ENCODE results near the gene CCDC185.

The CCDC185 gene

GRCh38 chr1:223349241-223349640 is 44.0 kb upstream of the CCDC185 start:
- TF ChIP-seq CTCF (IDR thresholded peaks at IDR 0.05) = no peak
- H3K27ac ChIP-seq = no peak overlapping the region
- no peak overlapping the region for H3K4me3 ChIP-seq
- no peak for DNase-seq (ENCODE audit: low spot score)

- no peak for TF ChIP-seq CTCF (IDR thresholded peaks at IDR 0.05)
- Histone ChIP-seq H3K27ac (no peak overlapping the region), H3K4me3 (no peak overlapping the region)
- DNase-seq (ENCODE audit: low spot score) = no peak
Measured at GRCh38 chr1:223350361-223350908, 42.8 kb upstream of the CCDC185 start.

- H3K4me3 ChIP-seq = no peak overlapping the region
- DNase-seq (ENCODE audit: low spot score) = no peak
- TF ChIP-seq CTCF (IDR thresholded peaks at IDR 0.05) = no peak
- no peak overlapping the region for H3K27ac ChIP-seq
Measured at GRCh38 chr1:223352944-223353343, 40.3 kb upstream of the CCDC185 start.

DNA sequence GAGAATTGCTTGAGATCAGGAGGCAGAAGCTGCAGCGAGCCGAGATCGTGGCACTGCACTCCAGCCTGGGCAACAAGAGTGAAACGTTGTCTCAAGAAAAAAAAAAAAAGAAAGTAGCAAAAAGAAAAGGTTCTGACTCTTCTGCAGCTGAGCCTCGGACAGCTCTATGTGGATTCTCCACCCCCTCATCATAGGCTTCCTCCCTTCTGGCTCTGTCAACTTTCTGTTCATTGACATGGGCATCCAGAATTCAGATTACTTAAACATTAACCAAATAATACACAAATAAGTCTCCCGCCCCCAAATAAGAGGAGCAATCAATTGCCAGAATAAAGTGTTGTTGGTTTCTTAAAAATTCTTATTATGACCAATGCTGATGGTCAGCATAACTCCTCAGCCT is 39.3 kb upstream of the CCDC185 start:
- Histone ChIP-seq H3K27ac (no peak overlapping the region), H3K4me3 (no peak overlapping the region)
- no peak for DNase-seq (ENCODE audit: low spot score)
- no peak for TF ChIP-seq CTCF (IDR thresholded peaks at IDR 0.05)

GRCh38 chr1:223355699-223356098 is 37.5 kb upstream of the CCDC185 start:
- no peak overlapping the region for H3K27ac ChIP-seq
- TF ChIP-seq CTCF (IDR thresholded peaks at IDR 0.05) = no peak
- no peak for DNase-seq (ENCODE audit: low spot score)
- H3K4me3 ChIP-seq = no peak overlapping the region

- Histone ChIP-seq H3K4me3 (no peak overlapping the region), H3K27ac (no peak overlapping the region)
- DNase-seq (ENCODE audit: low spot score) = no peak
- TF ChIP-seq CTCF (IDR thresholded peaks at IDR 0.05) = no peak
Measured at GRCh38 chr1:223358826-223359225, 34.4 kb upstream of the CCDC185 start.

- TF ChIP-seq CTCF (IDR thresholded peaks at IDR 0.05) = no peak
- peak overlapping the region; percentile 73 for H3K4me3 ChIP-seq
- H3K27ac ChIP-seq = no peak overlapping the region
- no peak for DNase-seq (ENCODE audit: low spot score)
Measured at GRCh38 chr1:223363057-223363855, 30.0 kb upstream of the CCDC185 start.
